ENCODE measurements around the gene ZNF112.

ZNF112 gene

GRCh38 chr19:44280916-44281315 lies 75.6 kb downstream of the ZNF112 start:
- no peak for DNase-seq

GRCh38 chr19:44278181-44278690 lies 78.2 kb downstream of the ZNF112 start:
- DNase-seq: no peak

GRCh38 chr19:44277331-44277730 lies 79.1 kb downstream of the ZNF112 start:
- DNase-seq: no peak

Data from NCI-H510A (cell line).